ENCODE measurements around the gene TLCD2. TPM values are rescaled to one million over a fixed set of nuclear protein-coding genes. Genes with fewer than 3 reads are reported as not detected.

Gene TLCD2
- total and polyA plus RNA-seq, 9 of the 15 experiments (the other 6 are each of a cell fraction or from before 2014, with no cell fraction given): 0.10 to 0.89 (median 0.58) TPM

GRCh38 chr17:1684378-1685189 lies 25.6 kb downstream of the TLCD2 start, which contains the start of gene PRPF8 (continued):
- 0 out of 2 replicates have a peak, but pooled peaks have one; percentile 11 for TF ChIP-seq SAFB (IDR thresholded peaks at IDR 0.05; ENCODE audit: borderline replicate concordance, low read depth, low read length)
- TF ChIP-seq DNMT1 (IDR thresholded peaks at IDR 0.05): no peak
- TF ChIP-seq PHF8 (IDR thresholded peaks at IDR 0.05; ENCODE audit: borderline replicate concordance, low read length): peak; percentile 93
- no peak for TF ChIP-seq ZBTB2 (IDR thresholded peaks at IDR 0.05)
- no peak for TF ChIP-seq MBD1 (CRISPR knock-in tag; IDR thresholded peaks at IDR 0.05)
- peak; percentile 54 for TF ChIP-seq ETS1 (conservative IDR thresholded peaks at IDR 0.05; ENCODE audit: control insufficient read depth, low read depth, low read length)
- TF ChIP-seq CSDE1 (IDR thresholded peaks at IDR 0.05): no peak
- no peak for TF ChIP-seq NCOR1 (IDR thresholded peaks at IDR 0.05)
- no peak for TF ChIP-seq ZNF23 (CRISPR knock-in tag; IDR thresholded peaks at IDR 0.05)
- TF ChIP-seq NONO (IDR thresholded peaks at IDR 0.05; ENCODE audit: low read depth in 2 of 2, low read length in 1 of 2): peak in 1 of 2 experiments; percentile 80; a peak in 1 of 4 replicates
- no peak for TF ChIP-seq ZNF655 (CRISPR knock-in tag; IDR thresholded peaks at IDR 0.05)
- TF ChIP-seq FOXO4 (CRISPR knock-in tag; IDR thresholded peaks at IDR 0.05): no peak
- TF ChIP-seq NR2C1 (IDR thresholded peaks at IDR 0.05): no peak
- 0 out of 2 replicates have a peak, but pooled peaks have one; percentile 22 for TF ChIP-seq NR2C1 (tag; IDR thresholded peaks at IDR 0.05)
- no peak for TF ChIP-seq MITF (IDR thresholded peaks at IDR 0.05)
- no peak for TF ChIP-seq ZNF232 (CRISPR knock-in tag; IDR thresholded peaks at IDR 0.05)
